ENCODE data around the gene NEURL1. TPM values are rescaled to one million over a fixed set of nuclear protein-coding genes. Genes with fewer than 3 reads are reported as not detected.
"Not testable (repeated sequence)": the region's sequence is repeated elsewhere in the genome, so short reads cannot be mapped to it uniquely, and the experiment has no call there.

The NEURL1 gene
- polyA plus RNA-seq, 10 donors, result 8.8 to 32.7 (median 24.5) TPM

- peak in 1 of 3 donors; percentile 62 for DNase-seq
These were observed 692 bp downstream of the NEURL1 start for GRCh38 chr10:103493916-103494877.

- no peak for DNase-seq
These were observed 1.8 kb downstream of the NEURL1 start for GRCh38 chr10:103495321-103495720.

- DNase-seq, result no peak
These were observed 3.8 kb downstream of the NEURL1 start for GRCh38 chr10:103497161-103497915.

- DNase-seq, result peak in 1 of 3 donors; percentile 35
These were observed 5.6 kb downstream of the NEURL1 start for GRCh38 chr10:103498936-103499638.

- no peak for DNase-seq
These were observed 6.4 kb downstream of the NEURL1 start for GRCh38 chr10:103499881-103500280.

- no peak for DNase-seq
These were observed 7.0 kb downstream of the NEURL1 start for GRCh38 chr10:103500481-103500880.

- no peak for DNase-seq
These were observed 7.7 kb downstream of the NEURL1 start for GRCh38 chr10:103501186-103501585.

GRCh38 chr10:103502849-103503660 lies 9.6 kb downstream of the NEURL1 start:
- DNase-seq, result no peak

- DNase-seq, result not testable (repeated sequence)
These were observed 10.3 kb downstream of the NEURL1 start for GRCh38 chr10:103503777-103504176.

GRCh38 chr10:103504181-103504783 lies 10.8 kb downstream of the NEURL1 start:
- peak in 1 of 3 donors; percentile 52 for DNase-seq

- no peak for DNase-seq
These were observed 12.6 kb downstream of the NEURL1 start for GRCh38 chr10:103506061-103506460.

- no peak for DNase-seq
These were observed 14.0 kb downstream of the NEURL1 start for GRCh38 chr10:103507235-103508191.

GRCh38 chr10:103510046-103510685 lies 16.7 kb downstream of the NEURL1 start:
- DNase-seq, result no peak

- no peak for DNase-seq
These were observed 17.6 kb downstream of the NEURL1 start for GRCh38 chr10:103510791-103511752.

GRCh38 chr10:103512166-103512565 lies 18.7 kb downstream of the NEURL1 start:
- no peak for DNase-seq

GRCh38 chr10:103512591-103513379 lies 19.3 kb downstream of the NEURL1 start:
- no peak for DNase-seq
